Peyer's patch (tissue), 4 donors: Measurements from ENCODE around the gene ZFPM1. TPM values are rescaled to one million over a fixed set of nuclear protein-coding genes. Genes with fewer than 3 reads are reported as not detected.
"Not testable (repeated sequence)": the region's sequence is repeated elsewhere in the genome, so short reads cannot be mapped to it uniquely, and the experiment has no call there.

Experiments used
- DNase-seq, 3 donors: peaks; one replicate each; pipeline ENCODE4 v3.0.0-alpha.2; 2017 to 2019
- H3K27ac ChIP-seq, 4 donors: fragments of 200-600 bp; sonication (generic); one replicate each; pipeline ENCODE4 v1.5.1; 2016 to 2019
- H3K27me3 ChIP-seq, 2 donors: fragments of 200-600 bp; sonication (generic); one replicate each; pipeline ENCODE4 v1.5.1; 2019
- H3K36me3 ChIP-seq, 3 donors: fragments of 200-600 bp; sonication (generic); one replicate each; pipeline ENCODE4 v1.5.1; 2016 to 2019
- H3K4me1 ChIP-seq, 4 donors: fragments of 200-600 bp; sonication (generic); one replicate each; pipeline ENCODE4 v1.5.1; 2016 to 2019
- H3K4me3 ChIP-seq, 4 donors: fragments of 200-600 bp; sonication (generic); 1 replicate in 3 of 4; 2 replicates in 1 of 4; pipeline ENCODE4 v1.5.1; 2016 to 2019; ENCODE audit warnings: mild to moderate bottlenecking in 1 of 4
- H3K9me3 ChIP-seq, 4 donors: fragments of 200-600 bp; sonication (generic); one replicate each; pipeline ENCODE4 v1.5.1; 2016 to 2019; ENCODE audit warnings: mild to moderate bottlenecking in 1 of 4
- POLR2A ChIP-seq, 2 donors: fragments of 450-650 bp; IDR thresholded peaks; one replicate each; pipeline ENCODE4 v1.5.1; 2017; ENCODE audit warnings: antibody characterized with exemption in 2 of 2, mild to moderate bottlenecking in 2 of 2, moderate library complexity in 2 of 2
- total RNA-seq, 4 donors: library from RNA; depleted of rRNA; stranded (reverse); fragments of >200 nt; gene quantifications; one replicate each; pipeline ENCODE4 v1.1.0, GENCODE V29; 2016
- TF ChIP-seq, protein P1 (sequence below), 6 experiments: fragments of 450-650 bp in 4 of 6; fragments of 200-600 bp in 2 of 6; sonication (generic) in 1 of 6; IDR thresholded peaks; one replicate each; pipeline ENCODE4 v1.5.1; 2017 to 2019; ENCODE audit warnings: antibody characterized with exemption in 6 of 6, mild to moderate bottlenecking in 3 of 6, moderate library complexity in 1 of 6

ZFPM1 gene
- total RNA-seq, 4 donors from 2014 or later: 3.0 to 7.9 (median 4.9) TPM

DNA sequence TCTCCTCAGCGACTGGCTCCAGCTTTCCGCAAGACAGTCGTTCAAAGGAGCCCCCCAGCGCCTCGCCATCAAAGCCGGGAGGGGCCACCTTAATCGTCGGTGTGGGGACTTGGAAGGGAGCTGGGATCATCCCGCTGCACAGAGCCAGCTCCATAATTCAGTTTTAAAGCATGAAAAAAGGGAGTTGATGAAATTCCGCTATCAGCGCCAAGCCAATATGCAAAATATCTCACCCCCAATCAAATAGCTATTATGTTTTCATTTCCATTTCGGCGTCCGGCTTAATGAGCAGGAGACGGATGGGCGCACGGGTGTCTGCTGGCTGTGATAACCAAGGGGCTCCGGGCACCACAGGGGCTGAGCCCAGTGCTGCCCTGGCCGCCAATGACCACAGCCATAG is 27.7 kb downstream of the ZFPM1 start:
- DNase-seq: no peak
- Histone ChIP-seq H3K27me3 (no peaks in the 10 kb centered on the region), H3K36me3 (no peaks in the 10 kb centered on the region), H3K4me1 (peaks cover 5 to 29% (median 10%) of the 10 kb centered on the region in 4 donors), H3K4me3 (peak overlapping the region in 1 of 4 donors; percentile 9), H3K9me3 (no peaks in the 10 kb centered on the region), H3K27ac (peak overlapping the region in 1 of 4 donors; percentile 78)
- TF ChIP-seq, protein P1, sequence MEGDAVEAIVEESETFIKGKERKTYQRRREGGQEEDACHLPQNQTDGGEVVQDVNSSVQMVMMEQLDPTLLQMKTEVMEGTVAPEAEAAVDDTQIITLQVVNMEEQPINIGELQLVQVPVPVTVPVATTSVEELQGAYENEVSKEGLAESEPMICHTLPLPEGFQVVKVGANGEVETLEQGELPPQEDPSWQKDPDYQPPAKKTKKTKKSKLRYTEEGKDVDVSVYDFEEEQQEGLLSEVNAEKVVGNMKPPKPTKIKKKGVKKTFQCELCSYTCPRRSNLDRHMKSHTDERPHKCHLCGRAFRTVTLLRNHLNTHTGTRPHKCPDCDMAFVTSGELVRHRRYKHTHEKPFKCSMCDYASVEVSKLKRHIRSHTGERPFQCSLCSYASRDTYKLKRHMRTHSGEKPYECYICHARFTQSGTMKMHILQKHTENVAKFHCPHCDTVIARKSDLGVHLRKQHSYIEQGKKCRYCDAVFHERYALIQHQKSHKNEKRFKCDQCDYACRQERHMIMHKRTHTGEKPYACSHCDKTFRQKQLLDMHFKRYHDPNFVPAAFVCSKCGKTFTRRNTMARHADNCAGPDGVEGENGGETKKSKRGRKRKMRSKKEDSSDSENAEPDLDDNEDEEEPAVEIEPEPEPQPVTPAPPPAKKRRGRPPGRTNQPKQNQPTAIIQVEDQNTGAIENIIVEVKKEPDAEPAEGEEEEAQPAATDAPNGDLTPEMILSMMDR (IDR thresholded peaks at IDR 0.05): no peak
- no peak for TF ChIP-seq POLR2A (IDR thresholded peaks at IDR 0.05)

DNA sequence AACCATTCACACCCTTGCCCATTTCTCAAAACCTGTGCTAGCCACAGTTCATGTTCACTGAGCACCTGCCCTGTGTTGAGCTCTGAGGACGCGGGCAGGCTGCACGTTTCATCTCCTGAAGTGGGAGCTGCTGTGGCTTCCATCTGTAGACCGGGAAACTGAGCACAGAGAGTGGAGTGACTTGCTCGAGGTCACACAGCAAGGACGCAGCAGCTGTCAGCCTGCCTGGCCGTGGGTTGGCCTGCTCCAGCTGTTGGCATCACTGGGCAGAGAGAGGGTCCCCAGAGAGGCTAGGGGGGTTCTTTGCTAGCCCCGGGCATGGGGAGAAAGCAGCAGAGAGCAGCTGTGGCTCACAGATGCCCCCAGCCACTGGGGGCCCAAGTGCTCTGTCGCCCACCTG is 28.8 kb downstream of the ZFPM1 start:
- Histone ChIP-seq H3K9me3 (no peaks in the 10 kb centered on the region), H3K4me3 (no peak overlapping the region), H3K4me1 (peaks cover 5 to 29% (median 12%) of the 10 kb centered on the region in 4 donors), H3K27ac (peak overlapping the region in 1 of 4 donors; percentile 42), H3K36me3 (no peaks in the 10 kb centered on the region), H3K27me3 (no peaks in the 10 kb centered on the region)
- TF ChIP-seq, protein P1 (IDR thresholded peaks at IDR 0.05): no peak
- no peak for TF ChIP-seq POLR2A (IDR thresholded peaks at IDR 0.05)
- no peak for DNase-seq

DNA sequence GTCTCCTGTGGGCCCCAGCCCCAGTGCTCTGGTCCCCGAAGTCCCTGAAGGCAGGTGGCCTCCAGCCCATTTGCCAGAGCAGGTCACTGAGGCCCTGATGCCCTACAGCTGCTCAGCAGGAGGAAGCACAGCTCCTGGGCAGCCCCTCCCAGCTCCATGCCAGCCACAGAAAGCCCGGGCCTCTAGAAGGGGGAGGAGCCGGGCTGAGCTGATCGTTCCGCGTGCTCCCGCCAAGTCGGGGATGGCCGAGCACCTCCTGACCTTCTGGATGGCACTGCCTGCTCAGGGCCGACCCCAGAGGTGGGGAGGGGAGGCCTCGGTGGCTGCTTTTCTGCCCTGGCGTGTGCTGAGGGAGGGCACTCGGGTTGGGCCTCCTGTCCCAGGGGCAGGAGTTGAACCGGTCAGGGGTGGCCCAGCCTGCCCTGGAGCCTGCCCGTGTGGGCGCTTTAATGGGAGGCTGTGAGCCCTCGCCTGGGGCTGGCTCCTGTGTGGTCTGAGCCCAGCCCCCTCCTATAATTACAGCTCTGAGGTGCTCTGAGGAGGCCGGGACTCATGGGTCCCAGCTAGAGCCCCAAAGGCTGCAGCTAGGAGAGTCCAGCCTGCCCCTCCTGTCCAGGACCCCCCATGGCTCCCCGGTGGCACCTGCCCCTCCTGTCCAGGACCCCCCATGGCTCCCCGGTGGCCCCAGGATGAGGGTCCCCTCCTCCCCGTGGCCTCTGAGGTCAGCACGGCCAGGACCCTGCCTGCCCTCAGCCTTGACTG is 29.7 kb downstream of the ZFPM1 start:
- no peak for TF ChIP-seq POLR2A (IDR thresholded peaks at IDR 0.05)
- TF ChIP-seq, protein P1 (IDR thresholded peaks at IDR 0.05): no peak
- Histone ChIP-seq H3K27ac (no peak overlapping the region), H3K9me3 (no peaks in the 10 kb centered on the region), H3K4me3 (no peak overlapping the region), H3K4me1 (peaks cover 4 to 26% (median 19%) of the 10 kb centered on the region in 4 donors), H3K36me3 (no peaks in the 10 kb centered on the region), H3K27me3 (no peaks in the 10 kb centered on the region)
- peak in 1 of 3 donors; percentile 69 for DNase-seq

DNA sequence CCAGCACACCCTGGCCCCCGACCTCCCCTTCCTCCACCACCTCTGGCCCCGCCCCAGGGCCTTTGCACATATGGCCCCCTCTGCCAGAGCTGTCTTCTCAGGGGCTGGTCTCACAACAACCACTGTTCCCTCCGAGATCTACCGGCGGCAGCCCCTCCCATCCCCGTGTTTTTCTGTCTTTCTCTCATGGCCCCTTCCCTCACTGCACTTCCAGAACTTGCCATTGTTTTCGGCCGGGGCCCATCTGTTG is 30.2 kb downstream of the ZFPM1 start:
- no peaks in the 10 kb centered on the region for H3K27me3 ChIP-seq
- no peaks in the 10 kb centered on the region for H3K9me3 ChIP-seq
- no peak overlapping the region for H3K27ac ChIP-seq
- no peak for DNase-seq
- H3K36me3 ChIP-seq: no peaks in the 10 kb centered on the region
- H3K4me1 ChIP-seq: peaks cover 0 to 28% (median 17%) of the 10 kb centered on the region in 4 donors
- TF ChIP-seq, protein P1 (IDR thresholded peaks at IDR 0.05): no peak
- TF ChIP-seq POLR2A (IDR thresholded peaks at IDR 0.05): no peak
- no peak overlapping the region for H3K4me3 ChIP-seq

DNA sequence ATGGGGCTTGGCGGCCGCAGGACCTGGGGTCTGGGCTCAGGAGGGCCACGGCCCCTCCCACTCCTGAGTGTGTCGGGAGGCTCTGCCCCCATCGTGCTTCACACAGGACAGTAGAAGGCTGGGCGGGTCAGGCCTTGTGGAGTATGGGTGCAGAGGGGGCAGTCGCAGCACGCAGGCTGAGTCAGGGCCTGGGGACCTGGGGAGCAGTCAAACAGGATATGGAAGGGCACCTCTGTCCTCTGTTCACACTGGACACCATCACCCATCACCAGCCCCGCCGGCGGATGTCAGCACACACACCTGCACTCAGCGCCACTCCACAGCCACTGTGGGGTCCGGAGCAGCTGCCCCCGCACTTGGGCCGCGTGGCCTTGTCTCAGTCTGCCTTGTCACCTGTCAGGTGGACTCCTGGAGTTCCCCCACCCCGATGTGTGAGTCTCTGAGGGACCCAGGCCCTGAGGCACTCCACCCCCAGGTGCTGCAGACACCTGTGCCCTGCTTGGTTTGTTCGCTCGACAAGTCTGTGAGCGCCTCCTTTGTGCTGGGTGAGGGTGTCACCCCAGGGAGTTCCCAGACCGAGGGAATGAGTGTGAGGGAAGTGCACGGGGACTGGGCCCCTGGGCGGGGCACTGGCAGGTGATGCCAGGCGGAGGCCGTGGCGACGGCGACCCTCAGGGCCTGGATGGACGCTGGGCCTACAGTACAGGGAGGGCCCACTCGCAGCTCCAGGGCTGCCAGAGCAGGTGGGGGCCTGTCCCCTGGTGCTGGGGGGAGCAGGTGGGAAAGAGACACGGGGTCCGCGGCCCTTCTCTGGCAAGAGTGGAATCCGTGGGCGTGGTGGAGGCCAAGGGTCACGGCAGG is 31.7 kb downstream of the ZFPM1 start:
- Histone ChIP-seq H3K27ac (peak overlapping the region in 2 of 4 donors; percentile 30 to 75), H3K27me3 (no peaks in the 10 kb centered on the region), H3K9me3 (no peaks in the 10 kb centered on the region), H3K36me3 (no peaks in the 10 kb centered on the region), H3K4me1 (peaks cover 0 to 42% (median 10%) of the 10 kb centered on the region in 4 donors), H3K4me3 (no peak overlapping the region)
- peak in 1 of 2 donors; percentile 44 for TF ChIP-seq POLR2A (IDR thresholded peaks at IDR 0.05)
- TF ChIP-seq, protein P1 (IDR thresholded peaks at IDR 0.05): no peak
- peak in 2 of 3 donors; percentile 76 to 79 for DNase-seq

DNA sequence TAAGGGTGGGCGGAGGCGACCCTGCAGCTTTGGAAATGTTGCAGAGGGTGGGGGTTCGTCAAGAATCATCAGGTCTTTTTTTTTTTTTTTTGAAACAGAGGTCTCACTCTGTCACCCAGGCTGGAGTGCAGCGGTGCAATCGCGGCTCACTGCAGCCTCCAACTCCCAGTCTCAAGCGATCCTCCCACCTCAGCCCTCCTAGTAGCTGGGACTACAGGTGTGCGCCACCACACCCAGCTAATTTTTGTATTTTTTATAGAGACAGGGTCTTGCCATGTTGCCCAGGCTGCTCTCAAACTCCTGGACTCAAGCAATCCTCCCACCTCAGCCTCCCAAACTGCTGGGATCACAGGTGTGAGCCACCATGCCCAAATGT is 32.3 kb downstream of the ZFPM1 start:
- H3K27me3 ChIP-seq, H3K36me3 ChIP-seq, DNase-seq, H3K9me3 ChIP-seq, H3K4me3 ChIP-seq: not testable (repeated sequence)
- peaks cover 0 to 45% (median 10%) of the 10 kb centered on the region in 4 donors for H3K4me1 ChIP-seq
- peak overlapping the region in 1 of 4 donors; percentile 75 for H3K27ac ChIP-seq
